Ovary (tissue), 3 donors: ENCODE measurements around the gene OR1F1.

Source experiments
- CTCF ChIP-seq, 3 donors: fragments of 450-650 bp in 2 of 3; fragments of 200-600 bp in 1 of 3; IDR thresholded peaks; one replicate each; pipeline versions ENCODE4 v1.5.1 to v1.8.0; 2016 to 2022; ENCODE audit warnings: antibody characterized with exemption in 3 of 3, mild to moderate bottlenecking in 1 of 3
- EP300 ChIP-seq: sonication (generic); formaldehyde crosslinking; IDR thresholded peaks from one replicate; pipeline ENCODE4 v1.6.1; 2017; ENCODE audit warnings: antibody characterized with exemption
- POLR2A ChIP-seq: fragments of 450-650 bp; IDR thresholded peaks from one replicate; pipeline ENCODE4 v1.6.1; 2017; ENCODE audit warnings: antibody characterized with exemption, mild to moderate bottlenecking, moderate library complexity
- donor health status: DM: no; HTN: no; CAD: no.

DNA sequence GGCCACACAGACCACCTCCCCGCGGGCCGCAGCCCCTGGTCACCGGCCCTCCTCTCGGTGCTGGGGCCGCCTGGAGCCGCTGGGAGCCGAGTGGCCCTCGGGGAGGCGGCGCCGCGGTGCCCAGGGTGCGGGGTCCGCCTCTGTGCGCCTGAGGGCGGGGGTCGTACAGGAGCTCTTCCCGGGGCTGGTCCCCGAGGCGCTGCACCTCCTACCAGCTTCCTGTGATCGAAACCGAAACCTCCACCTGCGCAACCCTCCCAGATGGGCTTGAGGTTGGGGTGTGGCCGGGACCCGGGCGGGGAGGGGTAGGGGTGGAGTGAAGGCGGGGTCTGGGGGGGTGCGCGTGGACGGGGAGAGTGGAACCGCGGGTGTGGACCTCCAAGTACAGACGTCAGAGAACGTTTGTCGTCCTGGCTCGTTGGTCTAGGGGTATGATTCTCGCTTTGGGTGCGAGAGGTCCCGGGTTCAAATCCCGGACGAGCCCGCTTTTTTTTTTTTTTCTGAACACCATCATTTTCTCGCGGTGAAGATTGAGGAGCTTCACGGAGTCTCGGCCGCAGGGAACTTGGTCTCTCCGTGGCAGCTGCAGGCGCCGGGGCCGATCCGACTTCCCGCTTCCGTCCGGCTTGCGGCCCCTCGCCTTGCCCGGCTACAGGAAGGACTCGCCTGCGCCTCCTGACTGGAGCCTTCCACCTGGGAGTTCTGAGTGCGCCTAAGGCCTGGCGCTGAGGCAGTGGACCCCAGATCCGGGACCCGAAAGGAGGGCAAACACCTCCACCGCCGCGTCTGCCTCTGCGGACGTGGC, 29.3 kb upstream of the OR1F1 start:
- TF ChIP-seq CTCF (IDR thresholded peaks at IDR 0.05) = no peak
- peak; percentile 29 for TF ChIP-seq POLR2A
- TF ChIP-seq EP300 = no peak
